OCI-LY1 (cell line): ENCODE results near the gene TRABD2A.

Experiments
- H2AFZ ChIP-seq: fragments of 200-600 bp; sonication (generic), shearing (Covaris generic); 2 replicates; pipeline ENCODE4 v1.6.0; 2014; ENCODE audit warnings: antibody characterized with exemption, mild to moderate bottlenecking, low read length
- H3F3A ChIP-seq: fragments of 200-600 bp; sonication (generic), shearing (Covaris generic); 2 replicates; pipeline ENCODE4 v1.6.0; 2014; ENCODE audit warnings: mild to moderate bottlenecking, antibody characterized with exemption, low read length, moderate library complexity; ENCODE audit not compliant: insufficient read depth
- H3K27ac ChIP-seq: fragments of 200-600 bp; sonication (generic); 2 replicates; pipeline ENCODE4 v1.5.1; 2014; ENCODE audit warnings: low read length, mixed run types, mild to moderate bottlenecking, low read depth; ENCODE audit not compliant: poor library complexity, severe bottlenecking
- H3K27me3 ChIP-seq: fragments of 200-600 bp; sonication (generic); 2 replicates; pipeline ENCODE4 v1.6.0; 2014; ENCODE audit warnings: antibody characterized with exemption, mild to moderate bottlenecking, low read length, moderate library complexity; ENCODE audit not compliant: insufficient read depth
- H3K36me3 ChIP-seq: fragments of 200-600 bp; sonication (generic); 2 replicates; pipeline ENCODE4 v1.6.1; 2014; ENCODE audit warnings: mild to moderate bottlenecking, antibody characterized with exemption, low read length, moderate library complexity, mixed read lengths; ENCODE audit not compliant: insufficient read depth
- H3K4me1 ChIP-seq: fragments of 200-600 bp; sonication (generic); 2 replicates; pipeline ENCODE4 v1.5.1; 2014; ENCODE audit warnings: mild to moderate bottlenecking, low read length, moderate library complexity; ENCODE audit not compliant: insufficient read depth, severe bottlenecking
- H3K4me2 ChIP-seq: fragments of 200-600 bp; sonication (generic), shearing (Covaris generic); 2 replicates; pipeline ENCODE4 v1.6.1; 2014; ENCODE audit warnings: low read length
- H3K4me3 ChIP-seq: fragments of 200-600 bp; sonication (generic); 2 replicates; pipeline ENCODE4 v1.5.1; 2014; ENCODE audit warnings: low read length, low read depth, mild to moderate bottlenecking, mixed read lengths; ENCODE audit not compliant: poor library complexity, severe bottlenecking
- H3K79me2 ChIP-seq: fragments of 200-600 bp; shearing (Covaris generic); 2 replicates; pipeline ENCODE4 v1.6.1; 2016; ENCODE audit warnings: mixed run types, low read length, mixed read lengths; ENCODE audit not compliant: insufficient read depth
- H3K9ac ChIP-seq: fragments of 200-600 bp; sonication (generic), shearing (Covaris generic); 2 replicates; pipeline ENCODE4 v1.6.1; 2014; ENCODE audit warnings: mild to moderate bottlenecking, low read length, mixed read lengths
- H3K9me2 ChIP-seq: fragments of 200-600 bp; sonication (generic), shearing (Covaris generic); 2 replicates; pipeline ENCODE4 v1.6.1; 2014; ENCODE audit warnings: low read depth, mild to moderate bottlenecking, low read length, mixed read lengths
- H3K9me3 ChIP-seq: fragments of 200-600 bp; shearing (Covaris generic); 2 replicates; pipeline ENCODE4 v1.6.1; 2014; ENCODE audit warnings: low read length, mixed read lengths
- H4K20me1 ChIP-seq: fragments of 200-600 bp; sonication (generic), shearing (Covaris generic); 2 replicates; pipeline ENCODE4 v1.6.0; 2016; ENCODE audit warnings: mild to moderate bottlenecking, low read length; ENCODE audit not compliant: insufficient read depth
- EZH2 ChIP-seq: fragments of 200-600 bp; sonication (generic), shearing (Covaris generic); IDR thresholded peaks from 2 replicates; pipeline ENCODE4 v1.8.0; 2017; ENCODE audit warnings: borderline replicate concordance, mixed run types, mild to moderate bottlenecking, antibody characterized with exemption, low read length, moderate library complexity, mixed read lengths
- TF ChIP-seq, protein P1 (sequence below): fragments of 200-600 bp; sonication (generic), shearing (Covaris generic); IDR thresholded peaks from 2 replicates; pipeline ENCODE4 v1.5.1; 2017; ENCODE audit warnings: mild to moderate bottlenecking, antibody characterized with exemption, low read length, moderate library complexity, mixed read lengths

Gene TRABD2A

DNA sequence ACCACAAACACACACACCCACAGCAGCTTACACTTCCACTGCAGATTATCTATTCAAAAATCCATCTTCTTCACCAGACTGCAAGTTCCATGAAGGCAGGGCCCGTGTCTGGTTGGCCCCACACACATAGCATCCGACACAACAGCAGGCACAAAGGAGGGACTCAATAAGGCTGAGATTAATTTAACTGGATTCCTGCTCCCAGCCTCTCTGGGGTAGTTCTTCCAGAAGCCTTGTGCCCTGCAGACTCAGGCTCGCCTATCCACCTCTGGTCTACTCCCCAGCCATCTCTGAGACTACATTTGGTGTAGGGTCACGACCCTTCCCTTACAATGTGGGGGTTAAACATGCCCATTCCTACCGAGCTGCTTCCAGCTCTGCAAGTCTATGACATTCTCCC lies 57.7 kb downstream of the TRABD2A start:
- H3K4me2 ChIP-seq = no peak overlapping the region

DNA sequence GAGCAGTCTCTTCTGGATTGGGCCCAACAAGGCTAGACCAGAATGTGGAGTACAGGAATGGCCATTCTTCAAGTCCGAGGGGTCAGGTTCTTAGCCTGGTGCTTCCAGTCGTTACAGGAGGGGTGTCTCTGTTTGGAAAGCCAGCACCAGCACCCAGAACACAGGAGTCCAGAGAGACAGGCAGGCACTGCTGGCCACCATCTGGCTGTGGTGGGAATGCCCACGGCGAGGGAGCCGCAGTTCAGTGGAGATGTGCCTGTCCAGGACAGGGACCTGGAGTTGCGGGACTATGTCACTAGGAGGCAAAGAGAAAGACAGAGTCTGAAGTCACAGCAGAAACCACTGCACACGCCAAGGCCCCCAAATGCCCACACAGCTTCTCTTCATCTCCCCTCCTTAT lies 59.1 kb downstream of the TRABD2A start:
- no peaks in the 10 kb centered on the region for H3K9me2 ChIP-seq
- peaks cover 4% of the 10 kb centered on the region; the same call in 1 of the 2 replicates for H3K27me3 ChIP-seq
- TF ChIP-seq, protein P1, sequence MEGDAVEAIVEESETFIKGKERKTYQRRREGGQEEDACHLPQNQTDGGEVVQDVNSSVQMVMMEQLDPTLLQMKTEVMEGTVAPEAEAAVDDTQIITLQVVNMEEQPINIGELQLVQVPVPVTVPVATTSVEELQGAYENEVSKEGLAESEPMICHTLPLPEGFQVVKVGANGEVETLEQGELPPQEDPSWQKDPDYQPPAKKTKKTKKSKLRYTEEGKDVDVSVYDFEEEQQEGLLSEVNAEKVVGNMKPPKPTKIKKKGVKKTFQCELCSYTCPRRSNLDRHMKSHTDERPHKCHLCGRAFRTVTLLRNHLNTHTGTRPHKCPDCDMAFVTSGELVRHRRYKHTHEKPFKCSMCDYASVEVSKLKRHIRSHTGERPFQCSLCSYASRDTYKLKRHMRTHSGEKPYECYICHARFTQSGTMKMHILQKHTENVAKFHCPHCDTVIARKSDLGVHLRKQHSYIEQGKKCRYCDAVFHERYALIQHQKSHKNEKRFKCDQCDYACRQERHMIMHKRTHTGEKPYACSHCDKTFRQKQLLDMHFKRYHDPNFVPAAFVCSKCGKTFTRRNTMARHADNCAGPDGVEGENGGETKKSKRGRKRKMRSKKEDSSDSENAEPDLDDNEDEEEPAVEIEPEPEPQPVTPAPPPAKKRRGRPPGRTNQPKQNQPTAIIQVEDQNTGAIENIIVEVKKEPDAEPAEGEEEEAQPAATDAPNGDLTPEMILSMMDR = no peak
- TF ChIP-seq EZH2 = no peak
- H3F3A ChIP-seq = no peaks in the 10 kb centered on the region
- no peak overlapping the region for H3K4me2 ChIP-seq
- H3K79me2 ChIP-seq = no peaks in the 10 kb centered on the region
- no peaks in the 10 kb centered on the region for H3K4me1 ChIP-seq
- no peaks in the 10 kb centered on the region for H4K20me1 ChIP-seq
- H3K4me3 ChIP-seq = no peak overlapping the region
- no peak overlapping the region for H2AFZ ChIP-seq
- H3K36me3 ChIP-seq = no peaks in the 10 kb centered on the region
- no peaks in the 10 kb centered on the region for H3K9me3 ChIP-seq
- H3K9ac ChIP-seq = no peak overlapping the region
- H3K27ac ChIP-seq = no peak overlapping the region

More for the DNA sequence above, 57.7 kb downstream of the TRABD2A start:
- no peak overlapping the region for H3K4me3 ChIP-seq
- no peaks in the 10 kb centered on the region for H3K9me2 ChIP-seq
- no peak overlapping the region for H2AFZ ChIP-seq
- no peaks in the 10 kb centered on the region for H4K20me1 ChIP-seq
- H3K27me3 ChIP-seq = peaks cover 4% of the 10 kb centered on the region; the same call in 1 of the 2 replicates
- H3K27ac ChIP-seq = no peak overlapping the region
- H3K79me2 ChIP-seq = no peaks in the 10 kb centered on the region
- no peak overlapping the region for H3K9ac ChIP-seq
- H3F3A ChIP-seq = no peaks in the 10 kb centered on the region
- no peaks in the 10 kb centered on the region for H3K9me3 ChIP-seq
- no peaks in the 10 kb centered on the region for H3K36me3 ChIP-seq
- no peaks in the 10 kb centered on the region for H3K4me1 ChIP-seq
- TF ChIP-seq, protein P1 = no peak
- TF ChIP-seq EZH2 = no peak

DNA sequence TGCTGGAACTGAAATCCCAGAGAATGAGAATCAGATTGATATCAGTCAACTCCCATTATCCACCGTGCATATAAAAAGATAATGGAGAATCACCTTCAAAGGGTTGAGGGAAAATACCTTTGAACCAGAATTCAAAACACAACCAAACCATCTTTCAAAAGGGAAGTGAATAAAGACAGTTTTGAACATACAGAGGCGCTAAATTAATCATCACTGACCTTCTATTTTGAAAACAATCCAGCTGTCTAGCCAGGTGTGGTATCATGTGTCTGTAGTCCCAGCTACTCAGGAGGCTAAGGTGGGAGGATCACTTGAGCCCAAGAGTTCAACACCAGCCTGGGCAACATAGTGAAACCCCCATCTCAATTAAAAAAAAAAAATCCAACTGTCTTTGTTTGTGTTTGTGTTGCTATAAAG lies 63.6 kb downstream of the TRABD2A start:
- no peaks in the 10 kb centered on the region for H3K9me3 ChIP-seq
- no peak overlapping the region for H3K4me3 ChIP-seq
- no peaks in the 10 kb centered on the region for H4K20me1 ChIP-seq
- H3F3A ChIP-seq = no peaks in the 10 kb centered on the region
- H3K4me2 ChIP-seq = no peak overlapping the region
- H3K36me3 ChIP-seq = no peaks in the 10 kb centered on the region
- no peak overlapping the region for H3K9ac ChIP-seq
- TF ChIP-seq, protein P1 = no peak
- TF ChIP-seq EZH2 = no peak
- no peaks in the 10 kb centered on the region; the same call in 1 of the 2 replicates for H3K27me3 ChIP-seq
- H3K27ac ChIP-seq = no peak overlapping the region
- H2AFZ ChIP-seq = no peak overlapping the region
- no peaks in the 10 kb centered on the region for H3K79me2 ChIP-seq
- H3K4me1 ChIP-seq = no peaks in the 10 kb centered on the region
- H3K9me2 ChIP-seq = no peaks in the 10 kb centered on the region
